Ectodermal cell (in vitro differentiated cells): ENCODE results near the gene PCDHGB1.
"Not testable (repeated sequence)": the region's sequence is repeated elsewhere in the genome, so short reads cannot be mapped to it uniquely, and the experiment has no call there.

Experiments used
- H3K27ac ChIP-seq: 2 replicates; pipeline ENCODE4 v1.7.0; 2013; ENCODE audit warnings: mild to moderate bottlenecking, low read depth, low read length; ENCODE audit not compliant: insufficient read depth, poor library complexity, severe bottlenecking
- H3K27me3 ChIP-seq: 2 replicates; pipeline ENCODE4 v1.7.0; 2013; ENCODE audit warnings: mild to moderate bottlenecking, low read length; ENCODE audit not compliant: insufficient read depth, control insufficient read depth, poor library complexity, severe bottlenecking
- H3K36me3 ChIP-seq: one replicate; pipeline ENCODE4 v1.7.0; 2013; ENCODE audit warnings: low read length; ENCODE audit not compliant: control insufficient read depth, insufficient read depth
- H3K4me1 ChIP-seq: one replicate; pipeline ENCODE4 v1.7.0; 2013; ENCODE audit warnings: low read length; ENCODE audit not compliant: control insufficient read depth, insufficient read depth
- H3K4me3 ChIP-seq: 2 replicates; pipeline ENCODE4 v1.7.0; 2013; ENCODE audit warnings: low read depth, low read length, control low read depth; ENCODE audit not compliant: insufficient read depth
- H3K9me3 ChIP-seq: 2 replicates; pipeline ENCODE4 v1.7.0; 2013; ENCODE audit warnings: mild to moderate bottlenecking, low read length, moderate library complexity; ENCODE audit not compliant: control insufficient read depth
- WGBS, 2 experiments: methylation state at CpG; one replicate each; pipeline ENCODE4 v1.1.7; 2013; ENCODE audit warnings: missing lambda C conversion rate in 2 of 2; 5-methylcytosine and 5-hydroxymethylcytosine counted together

Gene PCDHGB1

DNA sequence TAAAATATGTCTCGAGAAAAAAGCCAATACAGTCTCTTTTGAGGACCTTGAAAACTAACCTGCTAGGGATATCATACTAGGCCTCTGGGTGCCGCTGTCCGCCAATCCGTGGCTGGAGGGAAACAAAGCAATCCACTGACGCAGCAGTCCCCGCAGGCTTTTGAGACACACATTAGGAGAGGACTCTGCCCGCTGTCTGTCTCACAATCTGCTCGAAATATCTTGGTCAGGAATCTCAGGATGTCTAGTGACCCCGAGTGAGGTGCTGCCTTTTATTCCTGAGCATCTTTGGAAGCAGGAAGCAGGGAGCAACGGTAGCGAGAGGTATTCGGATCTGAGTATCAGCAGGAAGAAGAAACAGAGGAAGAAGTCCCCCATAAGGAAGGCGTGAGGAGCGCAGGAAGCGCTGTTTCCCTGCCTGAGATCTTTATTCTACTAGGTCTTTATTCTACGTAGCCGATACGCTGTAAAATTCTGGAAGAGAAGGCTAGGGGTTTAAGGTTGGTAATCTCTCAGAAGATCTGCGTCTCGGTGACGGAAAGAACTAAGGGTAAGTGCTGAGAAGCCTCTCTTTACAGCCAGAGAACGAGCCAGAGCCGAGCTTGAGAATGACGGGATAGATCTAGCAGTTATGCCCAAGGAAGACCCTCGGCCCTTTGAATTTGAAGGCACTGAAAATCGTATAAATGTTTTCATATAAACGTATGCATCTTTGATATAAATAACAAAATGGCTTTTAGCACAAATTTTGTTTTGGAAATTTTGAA is 23.6 kb upstream of the PCDHGB1 start:
- Histone ChIP-seq H3K27me3 (no peaks in the 10 kb centered on the region), H3K36me3 (no peaks in the 10 kb centered on the region), H3K4me1 (no peaks in the 10 kb centered on the region), H3K4me3 (no peak overlapping the region), H3K9me3 (peaks cover 2% of the 10 kb centered on the region), H3K27ac (no peak overlapping the region)
- 77 to 83% methylated on average over 27 of the region's 27 CpGs for WGBS, 2 experiments

- H3K27ac ChIP-seq: no peak overlapping the region
- H3K27me3 ChIP-seq: no peaks in the 10 kb centered on the region
- 89 to 91% methylated on average over 8 of the region's 8 CpGs for WGBS, 2 experiments
- no peaks in the 10 kb centered on the region for H3K9me3 ChIP-seq
- H3K4me3 ChIP-seq: no peak overlapping the region
- H3K36me3 ChIP-seq: no peaks in the 10 kb centered on the region
- H3K4me1 ChIP-seq: no peaks in the 10 kb centered on the region
These were observed 21.7 kb upstream of the PCDHGB1 start for GRCh38 chr5:141328231-141328630.

DNA sequence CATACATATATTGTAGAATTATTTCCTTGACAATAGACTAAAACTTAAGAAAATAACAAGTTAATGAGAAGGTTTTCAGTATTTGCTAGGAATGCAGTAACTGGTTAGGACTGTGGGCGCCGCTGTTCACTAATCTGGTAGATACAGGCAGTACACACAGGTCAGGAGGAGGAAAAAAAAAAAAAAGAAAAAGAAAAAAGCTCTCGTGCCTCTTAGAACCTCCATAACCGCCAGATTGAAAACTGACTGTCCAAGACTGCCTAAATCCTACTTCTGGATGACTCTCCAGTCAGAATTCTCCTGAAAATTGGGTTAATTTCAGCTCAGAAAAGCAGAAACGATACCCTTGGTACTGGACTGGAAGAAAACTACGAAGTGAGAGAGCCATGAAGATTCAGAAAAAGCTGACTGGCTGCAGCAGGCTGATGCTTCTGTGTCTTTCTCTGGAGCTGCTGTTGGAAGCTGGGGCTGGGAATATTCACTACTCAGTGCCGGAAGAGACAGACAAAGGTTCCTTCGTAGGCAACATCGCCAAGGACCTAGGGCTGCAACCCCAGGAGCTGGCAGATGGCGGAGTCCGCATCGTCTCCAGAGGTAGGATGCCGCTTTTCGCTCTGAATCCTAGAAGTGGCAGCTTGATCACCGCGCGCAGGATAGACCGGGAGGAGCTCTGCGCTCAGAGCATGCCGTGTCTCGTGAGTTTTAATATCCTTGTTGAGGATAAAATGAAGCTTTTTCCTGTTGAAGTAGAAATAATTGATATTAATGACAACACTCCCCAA is 19.4 kb upstream of the PCDHGB1 start, which contains the start of gene PCDHGA1:
TSS of gene PCDHGA1 (plus strand) at position 216 of the 782 bp plus-strand sequence.
- Histone ChIP-seq H3K36me3 (no peaks in the 10 kb centered on the region), H3K4me3 (no peak within 1 kb of the TSS), H3K27me3 (no peaks in the 10 kb centered on the region), H3K4me1 (no peaks in the 10 kb centered on the region), H3K9me3 (no peaks in the 10 kb centered on the region), H3K27ac (no peak within 1 kb of the TSS)
- WGBS, 2 experiments: 88 to 89% methylated on average over 21 of the region's 21 CpGs

DNA sequence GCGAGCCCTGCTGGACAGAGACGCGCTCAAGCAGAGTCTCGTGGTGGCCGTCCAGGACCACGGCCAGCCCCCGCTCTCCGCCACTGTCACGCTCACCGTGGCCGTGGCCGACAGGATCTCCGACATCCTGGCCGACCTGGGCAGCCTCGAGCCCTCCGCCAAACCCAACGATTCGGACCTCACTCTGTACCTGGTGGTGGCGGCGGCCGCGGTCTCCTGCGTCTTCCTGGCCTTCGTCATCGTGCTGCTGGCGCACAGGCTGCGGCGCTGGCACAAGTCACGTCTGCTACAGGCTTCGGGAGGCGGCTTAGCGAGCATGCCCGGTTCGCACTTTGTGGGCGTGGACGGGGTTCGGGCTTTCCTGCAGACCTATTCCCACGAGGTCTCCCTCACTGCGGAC is 17.3 kb upstream of the PCDHGB1 start:
- not testable (repeated sequence) for H3K36me3 ChIP-seq, H3K4me1 ChIP-seq, H3K9me3 ChIP-seq, H3K27ac ChIP-seq, H3K27me3 ChIP-seq, H3K4me3 ChIP-seq
- WGBS, 2 experiments: 96% methylated on average over 39 of the region's 39 CpGs

GRCh38 chr5:141338538-141339306 is 11.2 kb upstream of the PCDHGB1 start, which contains the start of gene PCDHGA2:
Gene PCDHGA2 (plus strand): TSS chr5:141338760.
- Histone ChIP-seq H3K4me3 (no peak within 1 kb of the TSS), H3K36me3 (no peaks in the 10 kb centered on the region), H3K9me3 (no peaks in the 10 kb centered on the region), H3K27me3 (no peaks in the 10 kb centered on the region), H3K4me1 (no peaks in the 10 kb centered on the region), H3K27ac (no peak within 1 kb of the TSS)
- WGBS, 2 experiments: 81% methylated on average over 27 of the region's 27 CpGs

- H3K27me3 ChIP-seq, H3K36me3 ChIP-seq, H3K27ac ChIP-seq, H3K9me3 ChIP-seq, H3K4me3 ChIP-seq, H3K4me1 ChIP-seq: not testable (repeated sequence)
- 96 to 97% methylated on average over 41 to 45 of the region's 45 CpGs for WGBS, 2 experiments
These were observed 9.0 kb upstream of the PCDHGB1 start for GRCh38 chr5:141340781-141341354.

DNA sequence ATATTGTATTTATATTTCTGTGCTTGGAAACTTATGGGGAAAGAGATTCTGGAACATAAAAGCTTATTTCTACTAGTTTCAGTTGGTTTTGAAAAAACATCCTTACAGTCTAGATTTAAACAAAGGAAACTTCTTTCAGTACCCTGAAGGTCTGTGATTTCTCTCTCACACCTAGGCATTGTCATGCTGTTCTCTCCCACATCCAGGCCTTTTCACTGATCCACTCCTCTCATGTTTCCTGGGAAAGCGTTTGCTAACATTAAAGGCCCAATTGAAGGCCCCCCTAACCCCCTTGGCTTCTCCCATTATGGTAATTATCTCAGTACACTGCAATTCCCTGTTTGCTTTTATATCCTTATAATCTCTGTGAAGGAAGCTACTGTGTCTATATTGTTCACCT is 7.1 kb upstream of the PCDHGB1 start:
- H3K27me3 ChIP-seq: no peaks in the 10 kb centered on the region
- H3K4me3 ChIP-seq: no peak overlapping the region
- WGBS, 2 experiments: 68 to 69% methylated on average over 1 of the region's 1 CpG

DNA sequence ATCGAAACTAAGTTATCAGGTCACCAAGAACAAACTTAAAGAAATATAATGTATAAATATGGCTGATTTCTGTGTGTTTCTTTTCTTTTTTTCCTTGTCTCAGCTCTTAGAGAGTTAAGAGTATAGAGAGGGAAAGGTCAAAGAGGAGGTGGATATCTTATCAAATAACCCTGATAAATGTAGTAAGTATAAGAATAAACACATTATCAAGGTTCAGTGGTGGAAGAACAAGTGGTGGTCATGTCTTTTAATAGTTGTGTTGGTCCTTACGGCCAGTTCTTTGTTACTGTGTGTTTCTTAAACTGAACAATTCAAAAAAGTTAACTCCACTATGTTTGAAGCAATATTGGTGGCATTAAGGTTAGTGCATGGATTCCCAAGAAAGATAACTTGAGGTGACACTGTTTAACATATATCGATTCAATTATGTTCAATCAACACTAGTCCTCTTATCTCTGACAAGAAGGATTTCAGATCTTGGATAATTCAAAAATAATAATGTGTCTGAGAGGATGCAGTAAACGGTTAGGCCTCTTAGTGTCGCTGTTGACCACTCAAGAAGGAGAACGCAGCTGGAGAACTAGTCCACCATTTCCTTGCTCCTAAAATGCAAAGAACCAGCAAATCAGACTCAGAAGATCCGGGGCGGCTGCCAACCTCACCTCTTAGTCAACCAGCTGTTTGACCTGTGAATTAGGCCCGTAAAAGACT is 6.5 kb upstream of the PCDHGB1 start, which contains the start of gene PCDHGA3:
TSS of gene PCDHGA3 (plus strand) at position 588 of the 711 bp plus-strand sequence. CDS start 205 bp downstream, outside the sequence.
- H3K27me3 ChIP-seq: no peaks in the 10 kb centered on the region
- H3K4me3 ChIP-seq: peak within 1 kb of the TSS; percentile 35
- no peaks in the 10 kb centered on the region for H3K4me1 ChIP-seq
- H3K36me3 ChIP-seq: no peaks in the 10 kb centered on the region
- H3K9me3 ChIP-seq: peaks cover 7% of the 10 kb centered on the region
- 62 to 70% methylated on average over 7 to 8 of the region's 9 CpGs for WGBS, 2 experiments
- H3K27ac ChIP-seq: no peak within 1 kb of the TSS

More for the DNA sequence above, 7.1 kb upstream of the PCDHGB1 start:
- H3K27ac ChIP-seq: no peak overlapping the region
- H3K4me1 ChIP-seq: no peaks in the 10 kb centered on the region
- H3K9me3 ChIP-seq: peaks cover 7% of the 10 kb centered on the region
- no peaks in the 10 kb centered on the region for H3K36me3 ChIP-seq

GRCh38 chr5:141343953-141344463 is 5.9 kb upstream of the PCDHGB1 start:
- Histone ChIP-seq H3K4me1 (no peaks in the 10 kb centered on the region), H3K36me3 (no peaks in the 10 kb centered on the region), H3K4me3 (peak overlapping the region; percentile 35), H3K9me3 (peaks cover 7% of the 10 kb centered on the region), H3K27me3 (no peaks in the 10 kb centered on the region), H3K27ac (no peak overlapping the region)
- WGBS, 2 experiments: 74 to 81% methylated on average over 31 of the region's 31 CpGs
